ENCODE results near the gene HK1.
"Not testable (repeated sequence)": the region's sequence is repeated elsewhere in the genome, so short reads cannot be mapped to it uniquely, and the experiment has no call there.

The HK1 gene

GRCh38 chr10:69259547-69260243 lies 18.6 kb upstream of the HK1 start:
- DNase-seq = no peak

- DNase-seq = no peak
Observed at GRCh38 chr10:69261184-69261583, 17.1 kb upstream of the HK1 start.

- no peak for DNase-seq
Observed at GRCh38 chr10:69262292-69262751, 16.0 kb upstream of the HK1 start.

- DNase-seq = no peak
Observed at GRCh38 chr10:69265521-69265920, 12.8 kb upstream of the HK1 start.

DNA sequence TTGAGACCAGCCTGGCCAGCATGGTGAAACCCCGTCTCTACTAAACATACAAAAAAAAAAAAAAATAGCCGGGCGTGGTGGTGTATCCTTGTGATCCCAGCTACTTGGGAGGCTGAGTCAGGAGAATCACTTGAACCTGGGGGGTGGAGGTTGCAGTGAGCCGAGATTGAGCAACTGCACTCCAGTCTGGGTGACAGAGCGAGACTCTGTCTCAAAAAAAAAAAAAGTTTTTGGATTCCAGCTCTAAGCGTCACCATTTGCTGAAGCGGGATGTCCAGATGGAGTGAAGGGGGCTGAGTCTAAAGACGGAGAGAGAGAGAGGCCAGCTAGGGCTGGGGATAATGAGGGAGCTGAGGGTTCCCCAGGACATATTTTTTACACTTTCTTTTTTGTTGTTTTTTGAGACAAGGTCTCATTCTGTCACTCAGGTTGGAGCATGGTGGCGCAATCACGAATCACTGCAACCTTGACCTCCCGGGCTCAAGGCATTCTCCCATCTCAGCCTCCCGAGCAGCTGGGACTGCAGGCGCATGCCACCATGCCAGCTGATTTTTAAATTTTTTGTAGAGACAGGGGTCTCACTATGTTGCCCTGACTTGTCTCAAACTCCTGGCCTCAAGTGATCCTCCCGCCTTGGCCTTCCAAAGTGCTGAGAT lies 9.4 kb upstream of the HK1 start:
- DNase-seq = no peak

DNA sequence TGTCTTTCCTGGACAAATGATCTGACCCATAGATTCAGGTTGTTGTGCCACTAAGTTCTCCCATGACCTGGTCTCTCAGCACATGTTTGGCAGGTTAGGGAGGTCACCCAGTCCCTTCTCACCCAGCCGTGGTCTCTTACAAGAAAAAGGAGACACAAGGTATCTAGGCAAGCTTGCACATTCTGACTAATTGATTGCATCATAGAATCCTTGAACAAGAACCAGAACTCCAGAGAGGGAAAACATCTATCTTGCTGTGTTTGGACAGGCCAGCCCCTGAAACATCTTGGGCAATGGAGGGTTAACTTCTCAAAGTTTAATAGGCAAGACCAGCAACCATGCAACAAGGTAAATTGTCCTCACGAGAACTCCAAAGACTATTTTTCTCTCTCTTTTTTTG lies 8.5 kb upstream of the HK1 start:
- no peak for DNase-seq

GRCh38 chr10:69270990-69271389 lies 7.3 kb upstream of the HK1 start:
- DNase-seq = no peak

DNA sequence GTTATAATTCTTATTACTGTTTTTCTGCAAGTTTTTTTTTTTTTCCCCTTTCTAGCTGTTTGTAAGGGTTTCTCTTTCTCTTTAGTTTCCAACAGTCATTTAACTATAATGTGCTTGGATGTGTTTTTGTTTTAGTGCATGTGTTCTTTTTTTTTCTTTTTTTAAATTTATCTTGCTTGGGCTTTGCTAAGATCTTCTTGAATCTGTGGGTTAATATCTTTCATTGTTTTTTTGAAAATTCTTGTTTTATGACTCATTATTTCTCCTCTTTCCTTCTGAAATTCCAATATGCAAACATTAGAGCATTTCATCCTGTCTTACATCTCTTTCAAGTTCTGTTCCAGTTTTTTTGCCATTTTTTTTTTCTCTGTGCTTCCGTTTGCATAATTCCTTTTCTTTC lies 5.7 kb upstream of the HK1 start:
- DNase-seq = no peak

- DNase-seq = no peak
Observed at GRCh38 chr10:69275444-69275843, 2.9 kb upstream of the HK1 start.

DNA sequence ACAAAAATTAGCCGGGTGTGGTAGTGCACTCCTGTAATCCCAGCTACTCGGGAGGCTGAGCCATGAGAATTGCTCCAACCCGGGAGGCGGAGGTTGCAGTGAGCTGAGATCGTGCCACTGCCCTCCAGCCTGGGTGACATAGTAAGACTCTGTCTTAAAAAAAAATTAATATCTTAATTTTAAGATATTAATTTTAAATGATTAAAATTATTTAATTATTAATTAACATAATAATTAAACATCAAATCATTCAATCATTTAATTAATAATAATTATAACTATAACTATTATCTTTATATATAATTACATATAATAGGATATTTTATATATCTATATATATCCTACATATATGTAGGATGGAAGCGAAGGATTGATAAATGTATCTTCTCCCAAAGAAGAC lies 1.8 kb upstream of the HK1 start:
- DNase-seq = no peak

- DNase-seq = no peak
Observed at GRCh38 chr10:69279110-69279509, 814 bp downstream of the HK1 start.

DNA sequence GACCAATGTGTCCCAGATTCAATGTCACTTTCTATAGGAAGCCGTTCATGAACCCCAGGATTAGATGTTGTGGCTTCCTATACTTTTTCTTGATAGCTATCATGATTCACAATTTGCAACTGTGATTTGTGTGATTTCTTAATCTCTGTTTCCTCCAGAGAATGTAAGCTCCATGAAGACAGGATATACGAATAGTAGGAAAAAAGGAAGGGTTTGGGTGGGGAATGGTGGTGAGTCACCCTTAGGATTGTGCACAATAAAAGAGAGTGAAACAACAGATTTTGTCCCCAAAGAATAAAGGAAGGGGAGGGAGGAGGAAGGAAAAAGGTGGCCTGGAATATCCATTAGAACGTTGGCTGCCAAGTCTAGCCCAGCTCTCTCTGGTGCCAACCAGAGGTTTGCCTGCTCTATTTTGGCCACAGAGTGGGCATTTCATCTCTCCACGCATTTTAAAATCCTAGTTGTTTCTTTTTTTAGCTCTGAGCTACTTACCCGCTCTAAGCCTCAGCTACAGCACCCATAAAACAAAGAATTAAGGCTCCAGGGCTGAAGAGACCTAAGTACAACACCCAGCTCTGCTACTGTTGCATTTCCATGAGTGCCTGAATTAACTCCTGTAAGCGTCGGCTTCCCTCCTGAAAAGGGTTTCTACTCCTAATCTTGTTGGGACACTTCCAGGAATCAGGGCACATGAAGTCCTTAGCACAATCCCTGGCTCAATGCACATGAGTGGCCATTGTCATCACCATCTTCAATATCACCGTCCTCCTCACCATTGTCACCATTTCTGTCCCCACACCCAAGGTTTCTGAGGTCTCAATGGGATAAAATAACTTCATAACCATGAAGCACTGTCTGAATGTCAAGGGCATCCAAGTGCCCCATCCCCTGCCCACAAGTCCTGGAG lies 3.5 kb downstream of the HK1 start:
- DNase-seq = no peak

DNA sequence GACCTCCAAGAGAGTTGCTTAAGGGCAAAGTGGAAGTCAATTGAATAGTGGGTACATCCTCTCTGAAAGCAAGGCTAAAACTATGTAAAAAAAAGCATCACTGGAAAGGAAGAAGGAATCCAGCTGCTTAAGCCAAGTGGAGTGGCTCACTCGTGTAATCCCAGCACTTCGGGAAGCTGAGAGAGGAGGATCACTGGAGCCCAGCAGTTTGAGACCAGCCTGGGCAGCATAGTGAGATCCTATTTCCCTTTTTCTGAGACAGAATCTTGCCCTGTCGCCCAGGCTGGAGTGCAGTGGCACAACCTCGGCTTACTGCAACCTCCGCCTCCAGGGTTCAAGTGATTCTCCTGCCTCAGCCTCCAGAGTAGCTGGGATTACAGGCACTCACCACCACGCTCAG lies 6.1 kb downstream of the HK1 start:
- not testable (repeated sequence) for DNase-seq

DNA sequence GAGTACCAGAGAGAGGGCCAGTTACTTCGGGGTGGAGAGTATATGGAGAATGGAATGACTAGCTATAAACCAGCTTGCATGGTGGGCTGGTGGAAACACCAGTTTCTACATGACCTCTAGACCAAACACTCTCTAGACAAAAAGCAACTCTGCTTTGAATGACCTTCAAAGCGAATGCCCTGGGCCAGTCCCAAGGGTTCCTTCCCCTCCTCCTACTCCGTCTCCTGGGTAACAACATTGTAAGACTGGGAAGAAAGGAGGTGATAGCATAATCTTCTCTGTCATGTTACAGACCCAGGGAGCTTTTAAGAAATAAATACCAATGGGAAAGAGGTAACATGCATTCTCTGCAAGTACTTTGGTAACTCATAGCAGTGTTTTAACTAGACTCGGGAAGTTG lies 7.4 kb downstream of the HK1 start:
- no peak for DNase-seq

- no peak for DNase-seq
Observed at GRCh38 chr10:69287181-69287580, 8.9 kb downstream of the HK1 start.

DNA sequence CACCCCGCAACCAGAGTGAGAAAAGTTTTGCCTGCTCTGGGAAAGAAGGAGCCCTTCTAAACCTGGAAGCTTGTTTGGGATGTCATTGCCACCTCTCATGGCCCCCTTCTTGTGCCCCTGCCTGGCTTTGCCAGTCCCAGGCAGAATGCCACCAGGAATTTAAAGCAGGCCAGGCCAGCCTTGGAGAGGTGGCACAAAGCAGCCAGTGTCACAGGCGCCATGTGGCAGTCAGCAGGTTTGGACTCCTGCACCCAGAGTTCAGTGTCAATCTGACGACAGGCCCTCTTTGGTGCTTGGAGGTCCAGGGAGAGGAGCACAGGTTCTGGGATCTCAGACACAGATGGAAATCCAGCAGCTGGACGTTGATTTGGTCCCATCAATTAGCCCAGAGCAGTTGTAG lies 12.7 kb downstream of the HK1 start:
- DNase-seq = no peak

GRCh38 chr10:69292459-69292858 lies 14.2 kb downstream of the HK1 start:
- no peak for DNase-seq

- no peak for DNase-seq
Observed at GRCh38 chr10:69295027-69295636, 16.8 kb downstream of the HK1 start.

DNA sequence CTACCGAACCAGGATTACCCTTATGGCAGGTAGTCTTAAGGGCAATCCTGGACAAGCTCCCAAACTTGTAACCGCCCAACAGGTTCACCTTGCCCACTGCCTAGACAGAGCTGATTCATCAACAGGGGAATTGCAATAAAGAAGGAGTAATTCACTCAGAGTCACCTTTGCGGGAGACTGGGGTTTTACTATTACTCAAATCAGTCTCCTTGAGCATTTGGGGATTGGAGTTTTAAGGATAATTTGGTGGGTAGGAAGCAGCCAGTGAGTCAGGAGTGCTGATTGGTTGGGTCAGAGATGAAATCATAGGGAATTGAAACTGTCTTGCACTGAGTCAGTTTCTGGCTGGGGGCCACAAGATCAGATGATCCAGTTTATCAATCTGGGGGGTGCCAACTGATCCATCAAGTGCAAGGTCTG lies 25.3 kb downstream of the HK1 start:
- no peak for DNase-seq

GRCh38 chr10:69306421-69306820 lies 28.1 kb downstream of the HK1 start:
- no peak for DNase-seq

DNA sequence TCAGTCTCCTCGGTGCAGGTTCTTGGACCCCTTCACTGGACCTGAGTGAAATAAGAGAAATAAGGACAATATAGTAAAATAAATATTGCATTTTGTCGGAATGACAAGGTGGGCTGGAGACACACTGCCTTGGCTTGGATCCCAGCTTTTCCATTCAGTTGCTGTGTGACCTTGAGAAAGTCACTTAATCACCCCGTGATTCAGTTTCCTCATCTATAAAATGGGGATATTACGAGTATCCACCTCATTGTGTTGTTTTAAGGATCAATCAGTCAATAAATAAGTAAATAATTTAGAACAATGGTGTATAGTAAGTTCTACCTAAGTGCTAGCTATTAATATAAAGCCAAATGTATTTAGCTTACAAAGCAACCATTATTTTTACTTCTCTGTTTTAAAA lies 29.1 kb downstream of the HK1 start:
- no peak for DNase-seq

- DNase-seq = not testable (repeated sequence)
Observed at GRCh38 chr10:69308304-69308703, 30.0 kb downstream of the HK1 start.

DNA sequence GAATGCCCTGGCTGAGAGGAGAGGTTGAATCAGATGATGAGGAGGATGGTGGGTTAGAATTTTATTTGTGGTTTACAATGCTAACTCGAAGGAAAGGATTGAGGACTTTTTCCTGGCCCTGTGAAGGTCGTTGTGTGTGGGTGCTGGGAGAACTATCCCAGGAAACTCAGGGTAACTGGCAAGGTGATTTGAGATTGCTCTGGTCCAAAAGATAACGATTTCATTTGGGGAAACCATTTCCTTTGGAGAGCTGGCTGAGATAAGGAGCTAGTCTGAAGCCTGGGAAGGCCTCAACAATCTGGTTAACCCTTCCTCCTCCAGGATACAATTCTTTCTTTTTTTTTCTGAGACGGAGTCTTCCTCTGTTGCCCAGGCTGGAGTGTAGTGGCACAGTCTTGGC lies 33.0 kb downstream of the HK1 start:
- DNase-seq = no peak

All from CD4-positive, alpha-beta T cell treated with Interleukin-17A for 1 hour (primary cell).